GM19238 (cell line): ENCODE data around the gene DKK3.

ENCODE experiments used
- DNase-seq: peaks from one replicate; pipeline ENCODE4 v3.0.0; 2011; ENCODE audit warnings: low spot score; ENCODE audit not compliant: insufficient read length

The DKK3 gene

GRCh38 chr11:11946878-11947277 is 61.5 kb downstream of the DKK3 start:
- no peak for DNase-seq

GRCh38 chr11:11946180-11946579 is 62.2 kb downstream of the DKK3 start:
- DNase-seq, result no peak

GRCh38 chr11:11944444-11944843 is 64.0 kb downstream of the DKK3 start:
- no peak for DNase-seq

- DNase-seq, result no peak
Measured at GRCh38 chr11:11942668-11943067, 65.8 kb downstream of the DKK3 start.

- DNase-seq, result no peak
Measured at GRCh38 chr11:11940551-11940950, 67.9 kb downstream of the DKK3 start.

- no peak for DNase-seq
Measured at GRCh38 chr11:11937957-11938356, 70.5 kb downstream of the DKK3 start.

- DNase-seq, result no peak
Measured at GRCh38 chr11:11937433-11937832, 71.0 kb downstream of the DKK3 start.

- DNase-seq, result no peak
Measured at GRCh38 chr11:11935536-11935935, 72.9 kb downstream of the DKK3 start.

GRCh38 chr11:11931461-11932055 is 76.9 kb downstream of the DKK3 start:
- no peak for DNase-seq

- no peak for DNase-seq
Measured at GRCh38 chr11:11929920-11930319, 78.5 kb downstream of the DKK3 start.

- DNase-seq, result no peak
Measured at GRCh38 chr11:11923828-11924227, 84.6 kb downstream of the DKK3 start.

- no peak for DNase-seq
Measured at GRCh38 chr11:11916981-11917399, 91.4 kb downstream of the DKK3 start.

- no peak for DNase-seq
Measured at GRCh38 chr11:11915625-11916024, 92.8 kb downstream of the DKK3 start.

- no peak for DNase-seq
Measured at GRCh38 chr11:11913395-11913794, 95.0 kb downstream of the DKK3 start.
